Cardiac muscle cell (in vitro differentiated cells and primary cell): ENCODE results near the gene SCOC. TPM values are rescaled to one million over a fixed set of nuclear protein-coding genes. Genes with fewer than 3 reads are reported as not detected.

Experiments
- DNase-seq, 2 donors: peaks; one replicate each; pipeline versions ENCODE4 v3.0.0 to v3.0.0-alpha.2; 2010 to 2017; ENCODE audit warnings: low read depth in 1 of 2, low spot score in 1 of 2
- H3K27ac ChIP-seq: fragments of 200-600 bp; sonication (generic); 2 replicates; pipeline ENCODE4 v1.5.1; 2016
- H3K27me3 ChIP-seq: fragments of 200-600 bp; sonication (generic); 2 replicates; pipeline ENCODE4 v1.6.0; 2016; ENCODE audit warnings: control low read depth
- H3K36me3 ChIP-seq: fragments of 200-600 bp; sonication (generic); 2 replicates; pipeline ENCODE4 v1.5.1; 2016; ENCODE audit warnings: control low read depth
- H3K4me1 ChIP-seq: fragments of 200-600 bp; sonication (generic); 2 replicates; pipeline ENCODE4 v1.8.1; 2017; ENCODE audit warnings: low read depth, mild to moderate bottlenecking, mixed run types
- H3K4me3 ChIP-seq: fragments of 200-600 bp; sonication (generic); 2 replicates; pipeline ENCODE4 v1.5.1; 2016; ENCODE audit warnings: mild to moderate bottlenecking
- H3K9me3 ChIP-seq: fragments of 200-600 bp; sonication (generic); 2 replicates; pipeline ENCODE4 v1.5.1; 2017; ENCODE audit warnings: low read depth, mild to moderate bottlenecking, control low read depth
- CTCF ChIP-seq: IDR thresholded peaks from 2 replicates; pipeline ENCODE4 v1.5.1; 2012; ENCODE audit warnings: low read depth, mild to moderate bottlenecking, low read length
- polyA plus RNA-seq: library from polyadenylated mRNA; unstranded; fragments of >200 nt; fragmentation: Nextera tagmentation; extraction: Ambion mirVana; gene quantifications from 2 replicates; pipeline ENCODE4 v1.2.1, GENCODE V29; 2016
- total RNA-seq: library from RNA; depleted of rRNA; stranded (reverse); fragments of >200 nt; gene quantifications from 2 replicates; pipeline ENCODE4 v1.2.3, GENCODE V29; 2016

SCOC gene
- total and polyA plus RNA-seq, 2 experiments from 2014 or later = 37.0 to 134 TPM

DNA sequence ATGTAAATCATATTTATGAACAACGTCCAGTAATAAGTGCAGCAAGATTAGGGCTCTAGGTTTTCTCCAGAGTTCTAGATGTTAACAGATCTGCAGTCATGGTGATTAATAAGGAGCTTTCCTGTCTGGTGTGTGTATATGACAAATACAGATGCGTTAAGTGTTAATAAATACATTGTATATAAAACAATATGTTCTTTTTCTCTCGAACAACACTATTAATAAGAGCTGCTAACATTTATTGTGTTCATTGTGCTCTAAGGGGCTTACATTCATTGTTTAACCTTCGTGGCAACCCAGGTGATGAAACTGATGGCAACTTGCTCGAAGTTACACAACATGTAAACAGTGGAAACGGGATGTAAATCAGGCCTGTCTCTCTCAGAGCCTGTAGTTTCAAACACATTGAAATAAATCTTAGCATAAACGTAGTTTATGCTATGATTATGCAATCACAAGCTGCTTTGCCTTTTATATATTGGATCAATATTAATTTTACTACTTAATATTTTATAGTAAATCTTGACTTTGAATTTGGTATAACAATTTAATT, 54.5 kb downstream of the SCOC start:
- peak in 1 of 2 donors; percentile 10 for DNase-seq
- Histone ChIP-seq H3K36me3 (no peaks in the 10 kb centered on the region), H3K27me3 (no peaks in the 10 kb centered on the region), H3K4me3 (peak overlapping the region; percentile 61), H3K4me1 (no peaks in the 10 kb centered on the region), H3K27ac (no peak overlapping the region), H3K9me3 (no peaks in the 10 kb centered on the region)
- no peak for TF ChIP-seq CTCF

Other genes with a start within 250 kb of the SCOC start
- gene MAML3, start 219.5 kb upstream of the SCOC start, total RNA-seq = 18.0 and 22.8 TPM in 2 replicates
- gene MAML3, start 219.5 kb upstream of the SCOC start, polyA plus RNA-seq = 7.8 and 9.6 TPM in 2 replicates
- 9.1 and 15.1 TPM in 2 replicates for gene CLGN, start 54.0 kb downstream of the SCOC start, total RNA-seq
- 18.0 and 34.4 TPM in 2 replicates for gene CLGN, start 54.0 kb downstream of the SCOC start, polyA plus RNA-seq
- not detected in 2 replicates for gene MGAT4D, start 124.6 kb downstream of the SCOC start, total RNA-seq
- not detected in 2 replicates for gene MGAT4D, start 124.6 kb downstream of the SCOC start, polyA plus RNA-seq
- 47.5 and 66.5 TPM in 2 replicates for gene ELMOD2, start 150.5 kb downstream of the SCOC start, total RNA-seq
- 26.1 and 41.4 TPM in 2 replicates for gene ELMOD2, start 150.5 kb downstream of the SCOC start, polyA plus RNA-seq
- 0.21 TPM in 1 of 2 replicates, not detected in the other for gene UCP1, start 195.3 kb downstream of the SCOC start, total RNA-seq
- 0.11 and 0.12 TPM in 2 replicates for gene UCP1, start 195.3 kb downstream of the SCOC start, polyA plus RNA-seq